Mammary epithelial cell (primary cell): ENCODE results near the gene ERN1.
A peak's percentile ranks its signal among the peaks of the same experiment; 100 is the strongest.

ENCODE experiments used
- CTCF ChIP-seq, 2 donors: IDR thresholded peaks in 1 of 2; conservative IDR thresholded peaks in 1 of 2; 2 replicates each; pipeline ENCODE4 v1.5.1; 2011 to 2012; ENCODE audit warnings: inconsistent platforms in 2 of 2, low read length in 2 of 2, mild to moderate bottlenecking in 2 of 2, control low read depth in 1 of 2, low read depth in 1 of 2; ENCODE audit not compliant: insufficient read depth in 1 of 2; ENCODE audit errors: extremely low read depth in 1 of 2
- EZH2 ChIP-seq: IDR thresholded peaks from 2 replicates; pipeline ENCODE4 v1.6.1; 2012; ENCODE audit warnings: low read length, inconsistent platforms, borderline replicate concordance

- no peak for TF ChIP-seq EZH2
- TF ChIP-seq CTCF (conservative IDR thresholded peaks at IDR 0.05 in 1 of 2, IDR thresholded peaks at IDR 0.05 in 1 of 2; ENCODE audit: extremely low read depth in 1 of 2, insufficient read depth in 1 of 2, low read depth in 1 of 2, low read length in 2 of 2), result peak; percentile 61 to 64
Measured at GRCh38 chr17:64133546-64134215, 3.7 kb upstream of the ERN1 start.
